AG04450 (cell line): Measurements from ENCODE around the gene ZNF264. TPM values are rescaled to one million over a fixed set of nuclear protein-coding genes. Genes with fewer than 3 reads are reported as not detected.

ENCODE experiments used
- CTCF ChIA-PET: fragments of 300-600, 350-600 bp; formaldehyde crosslinking; extraction: SDS; loops from one replicate; lab custom pipeline; 2022; ENCODE audit warnings: antibody characterized with exemption, inconsistent platforms; lab: Charles Lee
- POLR2A ChIA-PET: fragments of 350-600 bp; formaldehyde crosslinking; extraction: SDS; loops from one replicate; lab custom pipeline; 2021; ENCODE audit warnings: antibody characterized with exemption, inconsistent platforms; lab: Yijun Ruan, JAX
- DNase-seq: peaks from one replicate; pipeline ENCODE4 v3.0.0-alpha.2; 2011; ENCODE audit warnings: low read depth, low spot score
- H3K27ac ChIP-seq: one replicate; pipeline ENCODE4 v1.5.1; 2012; ENCODE audit warnings: low read depth, low read length, control low read depth
- H3K27me3 ChIP-seq: one replicate; pipeline ENCODE4 v1.6.0; 2012; ENCODE audit warnings: low read length; ENCODE audit not compliant: control insufficient read depth, insufficient read depth
- H3K4me3 ChIP-seq: 2 replicates; pipeline ENCODE4 v1.5.1; 2011; ENCODE audit warnings: mild to moderate bottlenecking, low read depth, low read length, control low read depth
- H3K9me3 ChIP-seq: 2 replicates; pipeline ENCODE4 v1.5.1; 2012; ENCODE audit warnings: low read length; ENCODE audit not compliant: control insufficient read depth, insufficient read depth
- polyA minus RNA-seq: library from RNA; depleted of rRNA, polyadenylated mRNA; stranded (reverse); fragments of >200 nt; gene quantifications from 2 replicates; pipeline ENCODE4 v1.2.3, GENCODE V29; 2011; rRNA and poly(A)+ RNA removed
- polyA plus RNA-seq: library from polyadenylated mRNA; depleted of rRNA; stranded (reverse); fragments of >200 nt; gene quantifications from 2 replicates; pipeline ENCODE4 v1.2.3, GENCODE V29; 2011; rRNA removed
- TF ChIP-seq, protein P1 (sequence below): IDR thresholded peaks from 2 replicates; pipeline ENCODE4 v1.5.1; 2011; ENCODE audit warnings: low read depth, low read length, control low read depth, inconsistent platforms

The ZNF264 gene
- polyA plus RNA-seq (7.1 and 7.8 TPM in 2 replicates), polyA minus RNA-seq (49.4 and 55.8 TPM in 2 replicates)

DNA sequence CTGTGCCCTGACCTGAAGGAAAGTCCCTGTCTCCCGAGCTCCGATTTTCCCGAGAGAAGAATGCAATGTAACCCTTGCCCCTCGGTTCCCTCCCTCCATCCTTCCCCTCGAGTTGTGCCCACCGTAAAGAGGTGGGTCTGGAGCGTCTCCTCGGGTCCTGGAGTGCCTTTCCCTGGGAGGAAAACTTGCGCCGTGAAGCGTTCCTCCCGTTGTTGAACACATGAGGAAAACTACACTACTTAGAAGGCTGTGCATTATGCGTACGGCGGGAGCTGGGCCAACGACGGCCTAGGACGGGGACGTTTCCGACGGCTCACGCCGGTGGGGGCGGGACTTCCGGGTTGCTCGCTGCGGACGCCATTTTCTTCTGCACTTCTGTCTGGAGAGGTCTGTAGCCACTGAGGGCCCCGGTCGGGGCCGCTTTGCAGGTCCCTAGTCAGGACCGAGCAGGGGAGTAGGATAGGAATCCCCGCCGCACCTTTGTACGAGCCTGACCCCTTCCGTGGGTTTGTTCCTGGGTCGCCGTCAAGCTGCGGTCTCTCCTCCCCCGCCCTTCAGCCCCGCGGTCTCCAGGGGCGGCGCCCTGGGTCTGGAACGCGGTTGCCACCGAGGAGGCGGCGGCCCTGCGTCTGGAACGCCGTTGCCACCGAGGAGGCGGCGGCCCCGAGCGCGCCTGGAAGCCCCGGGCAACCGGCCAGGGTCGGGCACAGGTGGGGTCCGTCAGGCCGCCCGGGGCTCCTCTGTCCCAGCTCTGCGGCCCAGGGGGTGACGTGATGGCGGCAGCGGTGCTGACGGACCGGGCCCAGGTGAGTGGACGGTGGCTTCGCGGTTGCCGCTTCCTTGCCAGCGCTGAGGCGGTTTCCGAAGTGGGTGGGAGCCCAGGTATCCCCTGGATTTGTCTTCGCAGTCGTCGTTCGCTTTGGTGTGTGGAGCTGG lies at the start of gene ZNF264:
ZNF264 (plus strand) TSS at position 360 of the 936 bp plus-strand sequence; CDS start at position 774, 414 bp downstream.
- Histone ChIP-seq H3K27me3 (no peaks in the 10 kb centered on the region), H3K27ac (peak within 1 kb of the TSS; percentile 85), H3K9me3 (peaks cover 12% of the 10 kb centered on the region), H3K4me3 (peak within 1 kb of the TSS; percentile 97)
- ChIA-PET CTCF (interaction anchor here (0.7 to 0.9 kb wide), 2 partner anchors 23 to 841 kb away, joined by 3 to 4 read pairs; no protein-coding TSS in a partner anchor), POLR2A (interaction anchor here (0.6 to 1.2 kb wide), 3 partner anchors 48 to 129 kb away, joined by 3 to 7 read pairs (median 3); partner anchors contain the start of gene ZNF543)
- TF ChIP-seq, protein P1, sequence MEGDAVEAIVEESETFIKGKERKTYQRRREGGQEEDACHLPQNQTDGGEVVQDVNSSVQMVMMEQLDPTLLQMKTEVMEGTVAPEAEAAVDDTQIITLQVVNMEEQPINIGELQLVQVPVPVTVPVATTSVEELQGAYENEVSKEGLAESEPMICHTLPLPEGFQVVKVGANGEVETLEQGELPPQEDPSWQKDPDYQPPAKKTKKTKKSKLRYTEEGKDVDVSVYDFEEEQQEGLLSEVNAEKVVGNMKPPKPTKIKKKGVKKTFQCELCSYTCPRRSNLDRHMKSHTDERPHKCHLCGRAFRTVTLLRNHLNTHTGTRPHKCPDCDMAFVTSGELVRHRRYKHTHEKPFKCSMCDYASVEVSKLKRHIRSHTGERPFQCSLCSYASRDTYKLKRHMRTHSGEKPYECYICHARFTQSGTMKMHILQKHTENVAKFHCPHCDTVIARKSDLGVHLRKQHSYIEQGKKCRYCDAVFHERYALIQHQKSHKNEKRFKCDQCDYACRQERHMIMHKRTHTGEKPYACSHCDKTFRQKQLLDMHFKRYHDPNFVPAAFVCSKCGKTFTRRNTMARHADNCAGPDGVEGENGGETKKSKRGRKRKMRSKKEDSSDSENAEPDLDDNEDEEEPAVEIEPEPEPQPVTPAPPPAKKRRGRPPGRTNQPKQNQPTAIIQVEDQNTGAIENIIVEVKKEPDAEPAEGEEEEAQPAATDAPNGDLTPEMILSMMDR: no peak
- peak; percentile 61 for DNase-seq

DNA sequence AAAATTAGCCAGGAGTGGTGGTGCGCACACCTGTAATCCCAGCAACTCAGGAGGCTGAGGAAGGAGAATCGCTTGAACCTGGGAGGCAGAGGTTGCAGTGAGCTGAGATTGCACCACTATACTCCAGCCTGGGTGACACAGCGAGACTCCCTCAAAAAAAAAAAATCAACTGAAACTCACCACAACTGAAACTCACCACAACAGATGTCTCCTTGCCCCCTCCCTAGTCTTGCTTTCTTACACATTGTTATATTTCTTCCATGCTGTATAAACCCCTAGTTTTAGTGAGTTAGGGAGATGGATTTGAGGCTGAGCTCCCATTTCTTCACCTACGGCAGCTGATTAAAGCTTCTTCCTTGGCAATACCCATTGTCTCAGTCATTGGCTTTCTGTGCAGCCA lies 49.6 kb upstream of the ZNF264 start:
- no peak for DNase-seq
- no peaks in the 10 kb centered on the region for H3K27me3 ChIP-seq
- TF ChIP-seq, protein P1: no peak
- CTCF ChIA-PET: no interaction called here
- no peak overlapping the region for H3K4me3 ChIP-seq
- H3K27ac ChIP-seq: no peak overlapping the region
- peaks cover 45% of the 10 kb centered on the region for H3K9me3 ChIP-seq
- POLR2A ChIA-PET: no interaction called here

DNA sequence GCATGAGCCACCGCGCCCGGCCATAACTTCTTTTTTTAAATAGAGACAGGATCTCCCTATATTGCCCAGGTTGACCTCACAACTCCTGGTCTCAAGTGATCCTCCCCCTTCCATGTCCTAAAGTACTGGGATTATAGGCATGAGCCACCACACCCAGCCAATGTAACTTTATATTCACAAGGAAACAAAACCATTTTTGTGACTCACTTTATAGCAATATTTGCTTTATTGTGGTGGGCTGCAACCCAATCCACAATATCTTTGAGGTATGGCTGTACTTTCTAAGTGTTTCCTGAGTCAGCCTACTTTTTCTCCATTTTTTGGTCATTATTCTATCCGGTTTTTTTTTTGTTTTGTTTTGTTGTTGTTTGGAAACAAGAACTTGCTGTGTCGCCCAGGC lies 38.4 kb upstream of the ZNF264 start:
- no peak overlapping the region for H3K4me3 ChIP-seq
- H3K27ac ChIP-seq: no peak overlapping the region
- TF ChIP-seq, protein P1: no peak
- CTCF ChIA-PET: no interaction called here
- no peak for DNase-seq
- peaks cover 31% of the 10 kb centered on the region for H3K9me3 ChIP-seq
- POLR2A ChIA-PET: no interaction called here
- H3K27me3 ChIP-seq: no peaks in the 10 kb centered on the region

DNA sequence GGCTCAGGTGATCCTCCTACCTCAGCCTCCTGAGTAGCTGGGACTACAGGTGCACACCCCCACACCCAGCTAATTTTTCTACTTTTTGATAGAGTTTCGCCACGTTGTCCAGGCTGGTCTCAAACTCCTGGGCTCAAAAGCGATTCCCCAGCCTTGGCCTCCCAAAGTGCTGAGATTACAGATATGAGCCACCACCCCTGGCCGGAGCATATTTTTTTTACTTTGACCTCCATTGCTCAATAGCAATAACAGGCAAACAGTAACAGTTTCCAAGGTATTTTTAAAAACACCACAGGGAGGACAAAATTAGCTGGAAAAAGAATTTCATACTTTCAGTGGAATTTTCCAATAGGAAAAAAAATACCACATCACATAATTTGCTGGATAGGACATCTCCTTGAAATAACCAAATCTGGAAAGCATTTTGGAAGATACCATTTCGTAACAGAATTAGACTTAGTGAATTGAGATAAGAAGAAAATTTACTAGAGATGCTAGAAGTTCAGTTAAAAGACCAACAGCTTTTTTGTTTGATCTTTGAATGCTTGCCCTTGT lies 29.2 kb upstream of the ZNF264 start:
- no peak overlapping the region for H3K27ac ChIP-seq
- TF ChIP-seq, protein P1: no peak
- ChIA-PET CTCF (no interaction called here), POLR2A (no interaction called here)
- no peak for DNase-seq
- H3K4me3 ChIP-seq: no peak overlapping the region
- H3K9me3 ChIP-seq: peaks cover 30% of the 10 kb centered on the region
- H3K27me3 ChIP-seq: no peaks in the 10 kb centered on the region
